ENCODE results near the gene RAB11FIP2. TPM values are rescaled to one million over a fixed set of nuclear protein-coding genes. Genes with fewer than 3 reads are reported as not detected.

Gene RAB11FIP2
- total and polyA plus RNA-seq, 2 of the 4 experiments (the other 2 are of a cell fraction): 3.6 to 16.1 TPM

DNA sequence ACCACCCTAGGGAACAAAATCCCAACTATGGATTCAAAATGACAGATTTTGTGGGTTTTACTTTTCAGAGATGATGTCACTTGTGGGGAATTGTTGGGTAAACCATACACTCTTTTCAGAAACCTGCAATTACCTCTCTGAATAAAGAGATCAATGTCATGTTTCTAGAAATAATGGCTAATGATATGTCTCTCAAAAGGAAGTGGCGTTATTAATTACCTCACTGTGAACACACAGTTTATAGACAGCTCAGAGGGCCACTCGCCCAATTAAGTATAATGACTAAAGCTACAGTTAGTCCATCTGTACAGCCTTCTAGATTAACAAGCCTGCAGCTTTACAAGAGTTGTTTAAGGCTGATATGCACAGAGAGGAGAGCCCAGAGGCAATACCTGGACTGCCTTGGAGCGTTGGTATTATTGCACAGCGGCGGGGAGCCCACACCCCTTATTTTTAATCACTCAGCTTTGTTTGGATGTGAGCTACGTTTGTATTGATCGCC is 79.5 kb downstream of the RAB11FIP2 start:
- H3K27me3 ChIP-seq (ENCODE audit: control insufficient read depth, insufficient read depth, low read length): no peaks in the 10 kb centered on the region
- H2AK9ac ChIP-seq (replicated peaks; ENCODE audit: low read depth, low read length, poor library complexity): no peak overlapping the region
- no peak overlapping the region for H3K14ac ChIP-seq (replicated peaks; ENCODE audit: low read depth, low read length)
- no peak overlapping the region for H3K23ac ChIP-seq (ENCODE audit: low read depth, low read length)
- no peak overlapping the region for H4K5ac ChIP-seq (ENCODE audit: low read depth, low read length)
- H2BK15ac ChIP-seq (ENCODE audit: low read depth, low read length): no peak overlapping the region
- H3K4me2 ChIP-seq (ENCODE audit: low read depth, low read length): no peak overlapping the region
- H3K9me1 ChIP-seq (ENCODE audit: insufficient read depth, low read length): no peaks in the 10 kb centered on the region
- dilution Hi-C loops (cut with HindIII; ENCODE audit: low sequenced_read_pairs, unreplicated experiment) (no loop called here), in situ Hi-C loops (cut with MboI; ENCODE audit: low sequenced_read_pairs) (no loop called here), intact Hi-C loops (cut with micrococcal nuclease) (no loop called here)
- H3K4ac ChIP-seq (ENCODE audit: low read depth, low read length): no peak overlapping the region
- H3K4me3 ChIP-seq (ENCODE audit: insufficient read depth, low read depth, low read length): no peak overlapping the region
- WGBS, 2 experiments (ENCODE audit: extremely low coverage in 2 of 2, insufficient read length in 1 of 2): no CpG with 5 or more reads among the region's 7 CpGs
- no peak overlapping the region for H3K9ac ChIP-seq (ENCODE audit: low read depth, low read length)
- TF ChIP-seq FOS (IDR thresholded peaks at IDR 0.05; ENCODE audit: low read depth, low read length): no peak
- TF ChIP-seq MAFK (IDR thresholded peaks at IDR 0.05; ENCODE audit: low read depth, low read length): no peak
- no peak for TF ChIP-seq CHD1 (IDR thresholded peaks at IDR 0.05; ENCODE audit: low read depth, low read length)
- no peak for TF ChIP-seq MXI1 (IDR thresholded peaks at IDR 0.05; ENCODE audit: borderline replicate concordance, low read depth, low read length)
- TF ChIP-seq SMC3 (IDR thresholded peaks at IDR 0.05; ENCODE audit: low read depth, low read length): no peak
- TF ChIP-seq USF2 (IDR thresholded peaks at IDR 0.05; ENCODE audit: low read depth, low read length): no peak
- no peak overlapping the region for H2AK5ac ChIP-seq (ENCODE audit: low read depth, low read length)
- no peak overlapping the region for H3K56ac ChIP-seq (ENCODE audit: extremely low read depth, insufficient read depth, low read length)
- H3K4me1 ChIP-seq (ENCODE audit: control insufficient read depth, insufficient read depth, low read length): no peaks in the 10 kb centered on the region
- no peak overlapping the region for H2BK20ac ChIP-seq (ENCODE audit: low read depth, low read length)
- DNase-seq (no peak), ATAC-seq (ENCODE audit: low read depth) (no peak)
- no peak overlapping the region for H3K27ac ChIP-seq (ENCODE audit: insufficient read depth, low read length)
- ChIA-PET POLR2A (ENCODE audit: unreplicated experiment) (no interaction called here), CTCF (no interaction called here)
- no peak overlapping the region for H2BK120ac ChIP-seq (ENCODE audit: low read depth, low read length)
- no peak overlapping the region for H4K8ac ChIP-seq (ENCODE audit: low read depth in 2 of 2, low read length in 2 of 2)
- H3K9me3 ChIP-seq (ENCODE audit: control insufficient read depth, insufficient read depth, low read length): no peaks in the 10 kb centered on the region
- H2BK5ac ChIP-seq (ENCODE audit: low read depth, low read length, poor library complexity, severe bottlenecking): no peak overlapping the region
- no TSS peak for BruUV-seq (replicated peaks)
- H3K18ac ChIP-seq (ENCODE audit: low read depth, low read length): no peak overlapping the region
- H4K20me1 ChIP-seq (ENCODE audit: insufficient read depth, low read length): no peaks in the 10 kb centered on the region
- H4K91ac ChIP-seq (ENCODE audit: insufficient read depth, low read depth, low read length): no peak overlapping the region
- no peak overlapping the region for H2AFZ ChIP-seq (replicated peaks; ENCODE audit: low read length, poor library complexity)
- no peaks in the 10 kb centered on the region for H3K36me3 ChIP-seq (ENCODE audit: control insufficient read depth, insufficient read depth, low read length)
- no peaks in the 10 kb centered on the region for H3K79me1 ChIP-seq (ENCODE audit: low read depth in 1 of 2, low read length in 2 of 2)
